OCI-LY1 (cell line): ENCODE measurements around the gene PAX5.

Experiments used
- CTCF ChIP-seq: fragments of 200-600 bp; sonication (generic), shearing (Covaris generic); IDR thresholded peaks from 2 replicates; pipeline ENCODE4 v1.5.1; 2017; ENCODE audit warnings: mild to moderate bottlenecking, antibody characterized with exemption, low read length, moderate library complexity, mixed read lengths
- EZH2 ChIP-seq: fragments of 200-600 bp; sonication (generic), shearing (Covaris generic); IDR thresholded peaks from 2 replicates; pipeline ENCODE4 v1.8.0; 2017; ENCODE audit warnings: borderline replicate concordance, mixed run types, mild to moderate bottlenecking, antibody characterized with exemption, low read length, moderate library complexity, mixed read lengths

GRCh38 chr9:36985061-36985768 is 48.9 kb downstream of the PAX5 start:
- TF ChIP-seq CTCF (no peak), EZH2 (no peak)
